ENCODE data around the gene BAHCC1.

GRCh38 chr17:81397314-81398175, 2.3 kb downstream of the BAHCC1 start:
- TF ChIP-seq CTCF (IDR thresholded peaks at IDR 0.05; ENCODE audit: extremely low read depth in 1 of 2, insufficient read depth in 1 of 2, low read depth in 1 of 2, low read length in 2 of 2) (peak; percentile 31 to 42), POLR2AphosphoS5 (IDR thresholded peaks at IDR 0.05; ENCODE audit: insufficient read depth, low read depth, low read length) (no peak), EZH2 (IDR thresholded peaks at IDR 0.05; ENCODE audit: borderline replicate concordance, low read depth, low read length, severe bottlenecking) (no peak), GATA2 (IDR thresholded peaks at IDR 0.05; ENCODE audit: insufficient read depth, insufficient read length, low read depth, low read length) (no peak), POLR2A (IDR thresholded peaks at IDR 0.05; ENCODE audit: low read depth, low read length) (no peak), MAX (IDR thresholded peaks at IDR 0.05; ENCODE audit: insufficient read depth, insufficient read length) (no peak), JUN (IDR thresholded peaks at IDR 0.05; ENCODE audit: borderline replicate concordance, insufficient read depth, insufficient read length, low read depth) (no peak), FOS (IDR thresholded peaks at IDR 0.05; ENCODE audit: borderline replicate concordance, insufficient read depth, low read length) (no peak)

Measured in endothelial cell of umbilical vein (primary cell).